ENCODE data around the gene PHACTR2.

DNA sequence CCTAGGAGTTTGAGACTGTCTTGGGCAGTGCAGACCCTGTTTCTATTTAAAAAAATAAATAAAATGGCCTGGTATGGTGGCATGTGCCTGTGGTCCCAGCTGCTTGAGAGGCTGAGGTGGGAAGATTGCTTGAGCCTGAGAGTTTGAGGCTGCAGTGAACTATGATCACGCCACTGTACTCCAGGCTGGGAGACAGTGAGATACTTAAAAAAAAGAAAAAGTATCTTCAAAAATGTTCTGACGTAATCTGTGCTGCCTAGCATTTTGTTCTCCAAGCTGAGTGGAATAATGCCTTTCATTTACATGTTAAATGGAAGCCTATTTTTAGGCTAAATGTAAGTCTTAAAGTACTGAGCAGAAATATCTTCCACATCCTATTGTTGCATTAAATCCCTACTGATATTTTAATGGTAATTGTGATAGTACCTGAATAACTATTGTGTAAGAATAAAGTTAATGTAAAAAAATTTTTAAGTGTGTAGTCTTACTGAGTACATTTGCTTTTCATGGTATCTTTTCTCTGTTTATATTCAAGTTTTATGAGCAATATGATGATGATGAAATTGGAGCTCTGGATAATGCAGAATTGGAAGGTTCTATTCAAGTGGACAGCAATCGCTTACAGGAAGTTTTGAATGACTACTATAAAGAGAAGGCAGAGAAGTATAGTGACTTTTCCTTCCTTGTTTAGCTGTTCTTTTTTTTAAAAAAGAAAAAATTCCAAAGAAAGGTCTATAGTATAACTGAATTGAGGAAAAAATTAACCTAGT lies 182.3 kb downstream of the PHACTR2 start:
- TF ChIP-seq CTCF (IDR thresholded peaks at IDR 0.05; ENCODE audit: insufficient read depth, low read length) = no peak
- TF ChIP-seq SPI1 (IDR thresholded peaks at IDR 0.05; ENCODE audit: borderline replicate concordance, low read depth) = no peak

All from HL-60 (cell line).